SK-N-SH (cell line): ENCODE results near the gene ATP13A4. TPM values are rescaled to one million over a fixed set of nuclear protein-coding genes. Genes with fewer than 3 reads are reported as not detected.

Experiments used
- CTCF ChIA-PET: fragments of 300-600, 350-600 bp; formaldehyde crosslinking; extraction: SDS; loops from one replicate; lab custom pipeline; 2021; lab: Yijun Ruan, JAX
- POLR2A ChIA-PET: fragments of 350-600 bp; sonication (Branson Sonifier 250); formaldehyde crosslinking; extraction: SDS; loops from one replicate; lab custom pipeline; 2020; ENCODE audit warnings: antibody characterized with exemption, inconsistent platforms; lab: Yijun Ruan, JAX
- DNase-seq: peaks from one replicate; pipeline ENCODE4 v3.0.0; 2012
- H2AFZ ChIP-seq: fragments of 200-600 bp; sonication (generic); 2 replicates; pipeline ENCODE4 v1.8.1; 2016; ENCODE audit warnings: antibody characterized with exemption, mild to moderate bottlenecking, low read depth
- H3F3A ChIP-seq: fragments of 200-600 bp; sonication (generic); replicated peaks from 2 replicates; pipeline ENCODE3; 2016; ENCODE audit warnings: antibody characterized with exemption, mild to moderate bottlenecking; ENCODE audit not compliant: insufficient read depth
- H3K27ac ChIP-seq, 2 experiments: fragments of 200-500 bp in 1 of 2; fragments of 200-600 bp in 1 of 2; sonication (Bioruptor generic) in 1 of 2; sonication (generic), shearing (Covaris generic) in 1 of 2; 2 replicates each; pipeline versions ENCODE4 v1.5.1 to v1.6.1; 2014 to 2016; ENCODE audit warnings: low read depth in 2 of 2, inconsistent platforms in 1 of 2, low read length in 1 of 2, mild to moderate bottlenecking in 1 of 2, mixed read lengths in 1 of 2
- H3K27me3 ChIP-seq: fragments of 200-600 bp; sonication (generic), shearing (Covaris generic); 2 replicates; pipeline ENCODE4 v1.6.1; 2016; ENCODE audit warnings: mixed run types; ENCODE audit not compliant: insufficient read depth
- H3K36me3 ChIP-seq, 2 experiments: fragments of 200-500 bp in 1 of 2; fragments of 200-600 bp in 1 of 2; sonication (Bioruptor generic) in 1 of 2; sonication (generic) in 1 of 2; replicated peaks in 1 of 2; 2 replicates each; pipeline versions ENCODE3 to v1.5.1; 2014 to 2016; ENCODE audit warnings: low read length in 1 of 2, mild to moderate bottlenecking in 1 of 2; ENCODE audit not compliant: insufficient read depth in 2 of 2, control insufficient read depth in 1 of 2
- H3K4me1 ChIP-seq, 2 experiments: fragments of 200-500 bp in 1 of 2; fragments of 200-600 bp in 1 of 2; sonication (Bioruptor generic) in 1 of 2; sonication (generic), shearing (Covaris generic) in 1 of 2; 2 replicates each; pipeline versions ENCODE4 v1.5.1 to v1.6.1; 2014 to 2016; ENCODE audit warnings: low read depth in 1 of 2, low read length in 1 of 2, mixed run types in 1 of 2; ENCODE audit not compliant: insufficient read depth in 2 of 2, control insufficient read depth in 1 of 2
- H3K4me2 ChIP-seq: fragments of 200-600 bp; sonication (generic), shearing (Covaris generic); 2 replicates; pipeline ENCODE4 v1.6.1; 2017; ENCODE audit warnings: mixed run types
- H3K4me3 ChIP-seq, 2 experiments: fragments of 200-500 bp in 1 of 2; fragments of 200-600 bp in 1 of 2; sonication (Bioruptor generic) in 1 of 2; sonication (generic), shearing (Covaris generic) in 1 of 2; 2 replicates each; pipeline versions ENCODE4 v1.5.1 to v1.8.1; 2014 to 2016; ENCODE audit warnings: low read depth in 2 of 2, inconsistent platforms in 1 of 2, low read length in 1 of 2, mild to moderate bottlenecking in 1 of 2, mixed read lengths in 1 of 2, moderate library complexity in 1 of 2
- H3K79me2 ChIP-seq: fragments of 200-600 bp; sonication (generic); 2 replicates; pipeline ENCODE4 v1.8.1; 2017; ENCODE audit warnings: mild to moderate bottlenecking; ENCODE audit not compliant: insufficient read depth
- H3K9ac ChIP-seq: fragments of 200-600 bp; sonication (generic); 2 replicates; pipeline ENCODE4 v1.6.1; 2017; ENCODE audit warnings: mixed run types
- H3K9me2 ChIP-seq: fragments of 200-600 bp; sonication (generic); 2 replicates; pipeline ENCODE4 v1.6.1; 2017; ENCODE audit warnings: mixed run types
- H3K9me3 ChIP-seq: fragments of 200-600 bp; sonication (generic); 2 replicates; pipeline ENCODE4 v1.6.1; 2017; ENCODE audit warnings: mixed run types, mild to moderate bottlenecking, moderate library complexity
- H4K20me1 ChIP-seq: fragments of 200-600 bp; sonication (generic); 2 replicates; pipeline ENCODE4 v1.6.1; 2017; ENCODE audit warnings: mild to moderate bottlenecking, mixed run types; ENCODE audit not compliant: insufficient read depth
- FOSL2 ChIP-seq: IDR thresholded peaks from 2 replicates; pipeline ENCODE4 v1.4.0; 2012; ENCODE audit warnings: low read depth, mild to moderate bottlenecking, moderate library complexity, borderline replicate concordance
- FOXJ3 ChIP-seq: sonication (generic); formaldehyde crosslinking; IDR thresholded peaks from 2 replicates; pipeline ENCODE4 v1.5.1; 2020; ENCODE audit warnings: mild to moderate bottlenecking, missing genetic modification reagents
- JUND ChIP-seq: IDR thresholded peaks from 2 replicates; pipeline ENCODE4 v1.4.0; 2012
- MEF2A ChIP-seq: IDR thresholded peaks from 2 replicates; pipeline ENCODE4 v1.4.0; 2012; ENCODE audit warnings: low read depth, borderline replicate concordance
- MXI1 ChIP-seq: IDR thresholded peaks from 2 replicates; pipeline ENCODE4 v1.6.1; 2012; ENCODE audit warnings: mild to moderate bottlenecking, low read depth, low read length, improper control_type of control experiment
- NFIC ChIP-seq: IDR thresholded peaks from 2 replicates; pipeline ENCODE4 v1.4.0; 2012; ENCODE audit warnings: borderline replicate concordance
- NRF1 ChIP-seq: IDR thresholded peaks from 2 replicates; pipeline ENCODE4 v1.6.1; 2012; ENCODE audit warnings: low read depth, mild to moderate bottlenecking, low read length
- RAD21 ChIP-seq: IDR thresholded peaks from 2 replicates; pipeline ENCODE4 v1.6.1; 2012; ENCODE audit warnings: mild to moderate bottlenecking, low read length
- RCOR1 ChIP-seq: fragments of 150-350 bp; IDR thresholded peaks from 2 replicates; pipeline ENCODE4 v1.6.1; 2017; ENCODE audit warnings: antibody characterized with exemption, low read length
- WGBS: methylation state at CpG from one replicate; pipeline ENCODE4 v1.1.6; 2017; ENCODE audit warnings: low lambda C conversion rate; 5-methylcytosine and 5-hydroxymethylcytosine counted together
- polyA plus RNA-seq, 3 experiments: library from polyadenylated mRNA; depleted of rRNA; stranded (reverse); fragments of >200 nt; gene quantifications; 2 replicates each; pipeline ENCODE4 v1.2.3, GENCODE V29; 2012
- TF ChIP-seq, protein P1 (sequence below): fragments of 200-600 bp; sonication (generic); IDR thresholded peaks from 2 replicates; pipeline ENCODE4 v1.6.1; 2017; ENCODE audit warnings: antibody characterized with exemption, mild to moderate bottlenecking, moderate library complexity
- TF ChIP-seq, protein P2 (sequence below): fragments of 150-350 bp; IDR thresholded peaks from 2 replicates; pipeline ENCODE4 v1.6.1; 2016; ENCODE audit warnings: mild to moderate bottlenecking, low read depth, low read length

The ATP13A4 gene
- polyA plus RNA-seq, 1 of the 3 experiments (the other 2 are of a cell fraction), result 0.02 TPM

GRCh38 chr3:193499801-193500485 is 54.8 kb downstream of the ATP13A4 start:
- no peaks in the 10 kb centered on the region for H3K4me1 ChIP-seq
- ChIA-PET CTCF (no interaction called here), POLR2A (no interaction called here)
- no peak for TF ChIP-seq NFIC
- TF ChIP-seq FOXJ3 (CRISPR knock-in tag), result no peak
- no peak for TF ChIP-seq RCOR1
- TF ChIP-seq FOSL2, result no peak
- no peak for TF ChIP-seq JUND
- TF ChIP-seq, protein P1, sequence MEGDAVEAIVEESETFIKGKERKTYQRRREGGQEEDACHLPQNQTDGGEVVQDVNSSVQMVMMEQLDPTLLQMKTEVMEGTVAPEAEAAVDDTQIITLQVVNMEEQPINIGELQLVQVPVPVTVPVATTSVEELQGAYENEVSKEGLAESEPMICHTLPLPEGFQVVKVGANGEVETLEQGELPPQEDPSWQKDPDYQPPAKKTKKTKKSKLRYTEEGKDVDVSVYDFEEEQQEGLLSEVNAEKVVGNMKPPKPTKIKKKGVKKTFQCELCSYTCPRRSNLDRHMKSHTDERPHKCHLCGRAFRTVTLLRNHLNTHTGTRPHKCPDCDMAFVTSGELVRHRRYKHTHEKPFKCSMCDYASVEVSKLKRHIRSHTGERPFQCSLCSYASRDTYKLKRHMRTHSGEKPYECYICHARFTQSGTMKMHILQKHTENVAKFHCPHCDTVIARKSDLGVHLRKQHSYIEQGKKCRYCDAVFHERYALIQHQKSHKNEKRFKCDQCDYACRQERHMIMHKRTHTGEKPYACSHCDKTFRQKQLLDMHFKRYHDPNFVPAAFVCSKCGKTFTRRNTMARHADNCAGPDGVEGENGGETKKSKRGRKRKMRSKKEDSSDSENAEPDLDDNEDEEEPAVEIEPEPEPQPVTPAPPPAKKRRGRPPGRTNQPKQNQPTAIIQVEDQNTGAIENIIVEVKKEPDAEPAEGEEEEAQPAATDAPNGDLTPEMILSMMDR, result no peak
- TF ChIP-seq, protein P2, sequence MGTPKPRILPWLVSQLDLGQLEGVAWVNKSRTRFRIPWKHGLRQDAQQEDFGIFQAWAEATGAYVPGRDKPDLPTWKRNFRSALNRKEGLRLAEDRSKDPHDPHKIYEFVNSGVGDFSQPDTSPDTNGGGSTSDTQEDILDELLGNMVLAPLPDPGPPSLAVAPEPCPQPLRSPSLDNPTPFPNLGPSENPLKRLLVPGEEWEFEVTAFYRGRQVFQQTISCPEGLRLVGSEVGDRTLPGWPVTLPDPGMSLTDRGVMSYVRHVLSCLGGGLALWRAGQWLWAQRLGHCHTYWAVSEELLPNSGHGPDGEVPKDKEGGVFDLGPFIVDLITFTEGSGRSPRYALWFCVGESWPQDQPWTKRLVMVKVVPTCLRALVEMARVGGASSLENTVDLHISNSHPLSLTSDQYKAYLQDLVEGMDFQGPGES, result no peak
- no peak for TF ChIP-seq RAD21
- no peak for TF ChIP-seq NRF1
- H3K36me3 ChIP-seq, result no peaks in the 10 kb centered on the region
- no peaks in the 10 kb centered on the region for H3K9me3 ChIP-seq
- H3K9ac ChIP-seq, result no peak overlapping the region
- H3K4me3 ChIP-seq, result no peak overlapping the region
- DNase-seq, result no peak
- H4K20me1 ChIP-seq, result no peaks in the 10 kb centered on the region
- H3F3A ChIP-seq, result no peaks in the 10 kb centered on the region
- no peaks in the 10 kb centered on the region for H3K79me2 ChIP-seq
- WGBS, result 24% methylated on average over 7 of the region's 7 CpGs
- H3K27me3 ChIP-seq, result no peaks in the 10 kb centered on the region
- no peaks in the 10 kb centered on the region for H3K9me2 ChIP-seq
- H3K27ac ChIP-seq, result no peak overlapping the region
- H3K4me2 ChIP-seq, result no peak overlapping the region
- peak overlapping the region; percentile 9; the same call in 1 of the 2 replicates for H2AFZ ChIP-seq

- Histone ChIP-seq H3K9ac (no peak overlapping the region), H3K9me3 (no peaks in the 10 kb centered on the region), H3K27me3 (no peaks in the 10 kb centered on the region), H3F3A (no peaks in the 10 kb centered on the region), H3K4me2 (no peak overlapping the region), H3K79me2 (no peaks in the 10 kb centered on the region), H2AFZ (no peak overlapping the region), H3K4me3 (no peak overlapping the region), H4K20me1 (no peaks in the 10 kb centered on the region), H3K9me2 (no peaks in the 10 kb centered on the region), H3K27ac (no peak overlapping the region), H3K4me1 (no peaks in the 10 kb centered on the region), H3K36me3 (no peaks in the 10 kb centered on the region)
- no peak for TF ChIP-seq MXI1
- no peak for TF ChIP-seq MEF2A
- POLR2A ChIA-PET, result no interaction called here
- CTCF ChIA-PET, result no interaction called here
- no peak for DNase-seq
- 10% methylated on average over 3 of the region's 3 CpGs for WGBS
Observed at GRCh38 chr3:193499136-193499770, 55.4 kb downstream of the ATP13A4 start.
